AG09319 (cell line): ENCODE measurements around the gene MYO15B.

Experiments
- DNase-seq: peaks from one replicate; pipeline ENCODE4 v3.0.0-alpha.2; 2010; ENCODE audit warnings: low read depth; ENCODE audit errors: extremely low read depth
- CTCF ChIP-seq: IDR thresholded peaks from 2 replicates; pipeline ENCODE4 v1.5.1; 2011; ENCODE audit warnings: low read depth, mild to moderate bottlenecking, inconsistent platforms, low read length, moderate library complexity

Gene MYO15B

DNA sequence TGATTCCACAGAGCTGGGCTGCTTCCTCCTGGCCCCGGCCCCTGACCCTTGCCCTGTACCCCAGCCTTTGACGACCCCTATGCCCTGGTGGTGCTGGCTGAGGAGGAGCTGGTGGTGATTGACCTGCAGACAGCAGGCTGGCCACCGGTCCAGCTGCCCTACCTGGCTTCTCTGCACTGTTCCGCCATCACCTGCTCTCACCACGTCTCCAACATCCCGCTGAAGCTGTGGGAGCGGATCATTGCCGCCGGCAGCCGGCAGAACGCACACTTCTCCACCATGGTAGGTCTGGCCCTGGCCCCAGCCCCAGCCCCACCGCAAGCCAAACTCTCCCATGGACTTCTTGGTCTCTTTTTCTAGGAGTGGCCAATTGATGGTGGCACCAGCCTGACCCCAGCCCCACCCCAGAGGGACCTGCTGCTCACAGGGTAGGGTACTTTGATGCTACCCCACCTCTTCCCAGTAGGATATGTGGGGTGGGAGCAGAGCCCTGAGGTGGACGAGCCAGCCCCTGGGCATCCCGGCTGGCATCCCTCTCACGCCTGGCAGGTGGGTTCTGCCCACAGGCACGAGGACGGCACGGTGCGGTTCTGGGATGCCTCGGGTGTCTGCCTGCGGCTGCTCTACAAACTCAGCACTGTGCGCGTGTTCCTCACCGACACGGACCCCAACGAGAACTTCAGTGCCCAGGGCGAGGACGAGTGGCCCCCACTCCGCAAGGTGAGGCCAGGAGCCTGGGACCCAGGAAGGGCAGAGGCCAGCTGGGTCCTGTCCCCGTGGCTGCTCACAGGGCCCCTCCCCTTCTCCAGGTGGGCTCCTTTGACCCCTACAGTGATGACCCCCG, 19.0 kb upstream of the MYO15B start:
- no peak for TF ChIP-seq CTCF
- DNase-seq, result no peak

DNA sequence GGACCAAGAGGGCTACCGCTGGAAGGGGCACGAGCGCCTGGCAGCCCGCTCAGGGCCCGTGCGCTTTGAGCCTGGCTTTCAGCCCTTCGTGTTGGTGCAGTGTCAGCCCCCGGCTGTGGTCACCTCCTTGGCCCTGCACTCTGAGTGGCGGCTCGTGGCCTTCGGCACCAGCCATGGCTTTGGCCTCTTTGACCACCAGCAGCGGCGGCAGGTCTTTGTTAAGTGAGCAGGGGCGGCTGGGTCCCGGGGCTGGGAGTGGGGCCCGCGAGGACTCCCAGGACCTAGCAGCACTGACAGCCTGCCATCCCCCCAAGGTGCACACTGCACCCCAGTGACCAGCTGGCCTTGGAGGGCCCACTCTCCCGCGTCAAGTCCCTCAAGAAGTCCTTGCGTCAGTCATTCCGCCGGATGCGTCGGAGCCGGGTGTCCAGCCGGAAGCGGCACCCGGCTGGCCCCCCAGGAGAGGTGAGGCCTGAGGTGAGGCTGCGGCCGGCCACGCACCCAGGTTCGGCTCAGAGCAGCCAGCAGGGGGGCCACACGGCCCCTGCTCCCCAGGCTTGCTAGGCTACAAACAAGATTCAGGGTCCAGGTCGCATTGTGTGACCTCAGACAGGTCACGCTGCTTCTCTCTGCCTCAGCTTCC, 17.4 kb upstream of the MYO15B start:
- DNase-seq, result no peak
- no peak for TF ChIP-seq CTCF

GRCh38 chr17:75570772-75571171, 16.8 kb upstream of the MYO15B start:
- no peak for DNase-seq
- no peak for TF ChIP-seq CTCF

GRCh38 chr17:75571197-75571884, 16.3 kb upstream of the MYO15B start:
- TF ChIP-seq CTCF, result no peak
- DNase-seq, result no peak

GRCh38 chr17:75571885-75572215, 15.8 kb upstream of the MYO15B start:
- TF ChIP-seq CTCF, result no peak

DNA sequence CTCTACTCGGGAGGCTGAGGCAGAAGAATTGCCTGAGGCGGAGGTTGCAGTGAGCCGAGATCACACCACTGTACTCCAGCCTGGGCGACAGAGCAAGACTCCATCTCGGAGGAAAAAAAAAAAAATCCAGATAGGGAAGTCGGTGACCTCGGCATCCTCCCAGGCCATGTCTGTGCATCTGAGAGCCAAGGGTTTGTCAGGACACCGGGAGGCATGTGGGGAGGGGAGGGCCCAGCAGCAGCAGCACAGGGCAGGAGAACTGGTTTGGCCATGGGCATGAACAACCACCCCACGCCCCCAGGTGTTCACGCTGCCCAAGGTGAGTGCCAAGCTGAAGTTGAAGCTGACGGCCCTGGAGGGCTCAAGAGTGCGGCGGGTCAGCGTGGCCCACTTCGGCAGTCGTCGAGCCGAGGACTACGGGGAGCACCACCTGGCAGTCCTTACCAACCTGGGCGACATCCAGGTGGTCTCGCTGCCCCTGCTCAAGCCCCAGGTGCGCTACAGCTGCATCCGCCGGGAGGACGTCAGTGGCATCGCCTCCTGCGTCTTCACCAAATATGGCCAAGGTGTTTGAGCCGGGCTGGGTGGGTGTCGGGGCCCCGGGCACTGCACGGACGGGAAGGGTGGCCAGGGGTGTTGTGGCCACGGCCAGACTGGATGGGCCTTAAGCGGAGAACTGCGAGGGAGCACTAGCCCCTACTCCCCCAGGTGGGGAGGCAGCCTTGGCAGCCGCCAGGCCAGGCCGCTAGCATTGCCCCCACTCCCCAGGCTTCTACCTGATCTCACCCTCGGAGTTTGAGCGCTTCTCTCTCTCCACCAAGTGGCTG, 14.7 kb upstream of the MYO15B start:
- no peak for TF ChIP-seq CTCF
- no peak for DNase-seq

More at GRCh38 chr17:75571885-75572215, 15.8 kb upstream of the MYO15B start:
- DNase-seq, result no peak
